ENCODE data around the gene GPM6B. TPM values are rescaled to one million over a fixed set of nuclear protein-coding genes. Genes with fewer than 3 reads are reported as not detected.

Gene GPM6B
- total RNA-seq, 1 donor: 10.4 TPM

- TF ChIP-seq CTCF (IDR thresholded peaks at IDR 0.05; ENCODE audit: insufficient read depth, low read length): no peak
- DNase-seq (ENCODE audit: low read depth): peak; percentile 75
- no peak overlapping the region for H3K4me3 ChIP-seq (ENCODE audit: low read depth, low read length)
These were observed 94.9 kb downstream of the GPM6B start for GRCh38 chrX:13721819-13722519.

GRCh38 chrX:13721371-13721770, 95.5 kb downstream of the GPM6B start:
- no peak overlapping the region for H3K4me3 ChIP-seq (ENCODE audit: low read depth, low read length)
- TF ChIP-seq CTCF (IDR thresholded peaks at IDR 0.05; ENCODE audit: insufficient read depth, low read length): no peak
- peak; percentile 33 for DNase-seq (ENCODE audit: low read depth)

Other genes with a start within 250 kb of the GPM6B start
- 0.27 TPM in 1 of 2 replicates, not detected in the other for gene EGFL6, start 247.5 kb downstream of the GPM6B start, total RNA-seq (ENCODE audit: low replicate concordance)
- gene TCEANC, start 164.0 kb downstream of the GPM6B start, total RNA-seq (ENCODE audit: low replicate concordance): 3.9 and 4.2 TPM in 2 replicates
- gene RAB9A, start 128.0 kb downstream of the GPM6B start, total RNA-seq (ENCODE audit: low replicate concordance): 36.0 and 51.8 TPM in 2 replicates
- 21.5 and 31.4 TPM in 2 replicates for gene TRAPPC2, start 82.5 kb downstream of the GPM6B start, total RNA-seq (ENCODE audit: low replicate concordance)
- gene OFD1, start 82.3 kb downstream of the GPM6B start, total RNA-seq (ENCODE audit: low replicate concordance): 20.3 and 41.7 TPM in 2 replicates
- 7.3 and 16.6 TPM in 2 replicates for gene GEMIN8, start 212.8 kb upstream of the GPM6B start, total RNA-seq (ENCODE audit: low replicate concordance)

Data from fibroblast of the aortic adventitia (primary cell).